Middle frontal gyrus (tissue), 1 donor: ENCODE data around the gene ERVW-1.
"Not testable (repeated sequence)": the region's sequence is repeated elsewhere in the genome, so short reads cannot be mapped to it uniquely, and the experiment has no call there.

ENCODE experiments used
- DNase-seq: peaks from one replicate; pipeline ENCODE4 v3.0.0-alpha.2; 2015; ENCODE audit warnings: low spot score; ENCODE audit errors: extremely low spot score

Gene ERVW-1

GRCh38 chr7:92475261-92475770, 2.4 kb downstream of the ERVW-1 start:
- not testable (repeated sequence) for DNase-seq

DNA sequence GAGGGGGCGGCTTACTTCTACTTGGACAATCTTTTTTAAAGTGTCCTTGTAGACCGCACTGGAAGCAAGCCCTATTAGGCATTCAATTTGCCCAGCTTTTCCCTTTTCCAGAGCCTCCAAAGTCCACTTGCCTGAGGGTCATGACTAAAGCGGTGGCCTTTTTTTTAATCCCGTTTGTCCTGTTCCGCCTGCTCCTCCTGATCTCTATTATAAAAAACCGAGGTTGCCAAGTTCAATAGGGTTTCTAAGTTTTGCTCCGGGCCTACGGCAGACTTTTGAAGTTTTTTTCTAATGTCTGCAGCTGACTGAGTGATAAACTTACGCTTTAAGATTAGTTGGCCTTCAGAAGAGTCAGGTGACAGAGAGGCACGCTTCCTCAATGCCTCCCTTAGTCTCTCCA, 3.8 kb downstream of the ERVW-1 start:
- DNase-seq: not testable (repeated sequence)

DNA sequence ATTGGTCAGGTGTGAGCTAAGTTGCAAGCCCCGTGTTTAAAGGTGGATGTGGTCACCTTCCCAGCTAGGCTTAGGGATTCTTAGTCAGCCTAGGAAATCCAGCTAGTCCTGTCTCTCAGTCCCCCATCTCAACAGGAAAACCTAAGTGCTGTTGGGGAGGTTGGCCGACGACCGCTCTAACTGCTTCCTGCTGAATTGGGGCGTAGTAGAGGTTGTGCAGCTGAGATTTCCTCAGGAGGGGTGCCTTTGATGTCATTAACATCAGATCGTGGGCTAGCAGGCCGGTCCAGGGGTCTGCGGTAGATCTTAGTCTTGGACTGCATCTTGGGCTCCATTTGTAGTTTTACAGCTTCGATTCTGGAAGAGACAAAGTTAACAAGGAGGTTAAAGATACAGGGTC, 9.2 kb downstream of the ERVW-1 start:
- not testable (repeated sequence) for DNase-seq

DNA sequence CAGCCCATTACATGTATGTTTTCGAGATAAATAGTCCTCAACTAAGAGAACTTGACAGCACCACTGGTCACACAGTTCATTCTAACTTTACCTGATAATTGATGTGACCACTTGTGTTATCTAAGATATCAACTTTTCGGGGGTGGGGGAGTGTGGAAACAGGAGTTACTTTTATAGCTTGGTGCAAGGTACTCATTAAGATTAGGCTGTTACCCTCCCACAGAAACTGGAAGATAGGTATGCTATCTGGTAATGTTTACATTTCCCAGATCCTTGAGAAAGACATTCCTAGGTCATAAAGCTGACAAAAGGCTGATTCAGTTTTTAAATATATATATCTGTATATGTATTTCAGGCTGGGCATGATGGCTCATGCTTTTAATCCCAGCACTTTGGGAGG, 11.1 kb downstream of the ERVW-1 start:
- DNase-seq: no peak

- no peak for DNase-seq
Observed at GRCh38 chr7:92464515-92464914, 13.2 kb downstream of the ERVW-1 start.

DNA sequence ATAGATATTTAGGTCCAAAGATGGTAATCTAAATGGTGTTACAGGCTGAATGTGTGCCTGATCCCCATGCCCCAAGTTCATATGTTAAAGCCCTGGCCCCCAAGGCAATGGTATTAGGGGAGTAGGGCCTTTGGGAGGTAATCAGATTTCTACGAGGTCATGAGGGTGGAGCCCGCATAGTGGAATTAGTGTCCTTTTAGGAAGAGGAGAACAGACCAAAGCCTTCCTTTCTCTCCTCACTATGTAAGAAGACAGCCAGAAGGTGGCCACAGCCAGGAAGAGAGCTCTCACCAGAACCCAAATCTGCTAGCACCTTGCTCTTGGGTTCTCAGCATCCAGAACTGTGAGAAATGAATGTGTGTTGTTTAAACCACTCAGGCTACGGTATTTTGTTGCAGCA, 15.2 kb downstream of the ERVW-1 start:
- DNase-seq: no peak

- no peak for DNase-seq
Observed at GRCh38 chr7:92461027-92462003, 16.4 kb downstream of the ERVW-1 start.

- DNase-seq: no peak
Observed at GRCh38 chr7:92460510-92460909, 17.2 kb downstream of the ERVW-1 start.

DNA sequence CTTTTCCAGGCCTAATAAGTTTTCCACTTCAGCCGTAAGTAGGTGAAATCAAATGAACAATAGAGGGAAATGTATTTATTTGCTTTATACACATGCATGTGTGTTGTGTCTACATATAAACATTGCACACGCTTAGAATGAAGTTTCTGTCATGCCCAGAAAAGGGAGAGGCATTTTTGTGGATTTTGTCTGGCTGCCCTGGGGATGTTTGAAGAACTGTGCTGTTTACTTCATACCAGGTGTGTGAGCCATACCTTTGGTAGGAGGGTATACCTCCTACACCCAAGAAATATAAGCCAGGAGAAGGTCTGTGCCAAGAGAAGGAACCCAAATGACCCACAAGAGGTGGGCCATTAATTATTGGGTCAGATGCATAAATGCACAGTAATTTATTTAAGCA, 17.6 kb downstream of the ERVW-1 start:
- DNase-seq: no peak

- no peak for DNase-seq
Observed at GRCh38 chr7:92456236-92456635, 21.5 kb downstream of the ERVW-1 start.

- DNase-seq: no peak
Observed at GRCh38 chr7:92451645-92452044, 26.1 kb downstream of the ERVW-1 start.

- DNase-seq: no peak
Observed at GRCh38 chr7:92448205-92448747, 29.5 kb downstream of the ERVW-1 start.

GRCh38 chr7:92447345-92448204, 30.2 kb downstream of the ERVW-1 start, which contains the start of gene GATAD1:
GATAD1 (plus strand) TSS chr7:92447482; CDS start chr7:92447730, 248 bp downstream.
- peak; percentile 93 for DNase-seq

DNA sequence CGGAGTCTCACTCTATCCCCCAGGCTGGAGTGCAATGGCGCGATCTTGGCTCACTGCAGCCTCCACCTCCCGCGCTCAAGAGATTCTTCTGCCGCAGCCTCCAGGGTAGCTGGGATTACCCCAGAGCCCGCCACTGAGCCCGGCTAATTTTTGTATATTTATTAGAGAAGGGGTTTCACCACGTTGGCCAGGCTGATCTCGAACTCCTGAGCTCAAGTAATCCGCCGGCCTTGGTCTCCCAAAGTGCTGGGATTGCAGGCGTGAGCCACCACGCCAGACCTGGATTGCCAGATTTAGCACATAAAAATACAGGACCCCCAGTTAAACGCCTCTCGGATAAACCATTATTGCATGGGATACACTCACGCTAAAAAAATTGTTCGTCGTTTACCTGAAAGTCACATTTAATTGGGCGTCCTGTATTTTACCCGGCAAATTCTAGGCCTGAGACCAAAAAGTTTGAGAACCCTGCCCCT, 30.8 kb downstream of the ERVW-1 start:
- DNase-seq: no peak

GRCh38 chr7:92442720-92443119, 35.0 kb downstream of the ERVW-1 start:
- not testable (repeated sequence) for DNase-seq

DNA sequence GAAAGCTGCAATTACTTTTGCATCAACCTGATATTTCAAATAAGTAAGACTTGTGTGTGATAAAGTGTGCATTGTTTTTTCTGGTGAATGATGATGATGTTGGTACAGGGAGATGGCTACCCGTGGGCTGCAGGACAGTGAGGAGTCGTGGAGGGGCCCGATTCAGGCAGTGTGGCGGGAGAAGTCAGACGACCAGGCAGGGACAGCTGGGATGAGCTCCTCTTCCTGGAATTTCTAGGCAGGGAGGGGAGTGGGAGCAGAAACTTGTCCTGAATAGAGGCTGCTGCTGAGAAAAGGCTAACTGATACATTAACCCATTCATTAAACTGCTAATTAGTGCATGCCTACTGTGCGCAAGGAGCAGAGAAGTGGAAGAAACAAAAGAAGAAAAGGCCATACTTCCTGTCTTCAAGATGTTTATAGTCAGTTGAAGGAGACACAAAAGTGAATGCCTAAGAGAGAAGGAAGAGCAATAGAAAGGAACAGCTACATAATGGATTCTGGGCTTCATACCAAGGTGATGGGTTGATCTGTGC, 39.7 kb downstream of the ERVW-1 start:
- DNase-seq: no peak

DNA sequence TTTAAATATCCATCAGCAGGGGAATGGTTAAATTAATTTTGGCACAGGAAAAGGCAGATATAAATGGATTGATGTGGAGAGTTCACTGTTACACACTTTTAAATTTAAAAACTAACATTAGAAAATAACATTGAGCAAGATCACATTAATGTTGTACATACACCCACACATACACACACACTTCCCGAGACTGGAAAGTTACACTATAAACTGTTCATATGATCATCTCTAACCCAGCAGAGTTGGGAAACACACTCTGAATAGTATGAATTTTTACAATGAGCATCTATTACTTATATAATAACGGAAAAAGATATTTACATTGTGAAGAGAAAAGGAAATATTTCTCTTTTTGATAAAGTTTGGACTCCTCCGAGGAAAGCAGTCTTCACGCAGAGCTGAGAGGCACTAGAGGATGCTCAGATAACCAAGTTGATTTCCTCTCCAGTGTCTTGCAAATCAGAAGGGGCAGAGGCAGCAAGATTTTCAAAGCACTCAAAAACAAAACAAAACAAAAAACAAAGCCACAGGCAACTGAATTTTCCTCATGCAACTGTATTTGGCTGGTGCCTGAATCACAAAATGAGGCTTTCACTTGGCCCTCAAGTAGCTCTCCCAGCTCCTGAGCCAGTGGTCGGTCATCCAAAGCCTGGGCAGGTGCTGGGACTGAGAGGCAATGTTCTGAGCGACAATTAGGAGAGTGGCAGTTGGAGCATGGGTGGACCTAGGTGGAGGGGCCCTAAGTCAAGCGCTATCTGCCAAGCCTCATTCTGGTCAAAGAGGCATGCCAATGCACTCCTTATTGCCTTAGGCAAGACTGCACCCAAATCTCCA, 40.9 kb downstream of the ERVW-1 start:
- DNase-seq: no peak

GRCh38 chr7:92435542-92435941, 42.2 kb downstream of the ERVW-1 start:
- DNase-seq: no peak

DNA sequence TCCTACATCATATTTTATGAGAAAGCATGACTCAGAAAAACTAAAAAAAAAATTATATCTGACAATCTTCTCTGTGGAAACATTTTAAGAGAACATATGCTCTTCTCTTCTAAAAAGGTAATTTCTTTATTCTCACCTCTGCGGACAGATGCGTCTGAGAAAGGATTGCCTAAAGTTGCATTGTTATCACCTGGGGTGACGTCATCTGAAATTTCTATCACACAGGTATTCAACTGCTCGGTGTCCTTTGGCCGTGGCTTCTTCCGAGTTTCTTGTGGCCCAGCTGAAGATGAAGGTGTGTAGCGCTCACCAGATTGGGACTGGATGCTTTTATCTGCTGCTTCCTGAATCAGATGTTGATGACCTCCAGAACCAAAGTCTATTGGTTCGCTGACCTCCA, 44.7 kb downstream of the ERVW-1 start:
- no peak for DNase-seq

DNA sequence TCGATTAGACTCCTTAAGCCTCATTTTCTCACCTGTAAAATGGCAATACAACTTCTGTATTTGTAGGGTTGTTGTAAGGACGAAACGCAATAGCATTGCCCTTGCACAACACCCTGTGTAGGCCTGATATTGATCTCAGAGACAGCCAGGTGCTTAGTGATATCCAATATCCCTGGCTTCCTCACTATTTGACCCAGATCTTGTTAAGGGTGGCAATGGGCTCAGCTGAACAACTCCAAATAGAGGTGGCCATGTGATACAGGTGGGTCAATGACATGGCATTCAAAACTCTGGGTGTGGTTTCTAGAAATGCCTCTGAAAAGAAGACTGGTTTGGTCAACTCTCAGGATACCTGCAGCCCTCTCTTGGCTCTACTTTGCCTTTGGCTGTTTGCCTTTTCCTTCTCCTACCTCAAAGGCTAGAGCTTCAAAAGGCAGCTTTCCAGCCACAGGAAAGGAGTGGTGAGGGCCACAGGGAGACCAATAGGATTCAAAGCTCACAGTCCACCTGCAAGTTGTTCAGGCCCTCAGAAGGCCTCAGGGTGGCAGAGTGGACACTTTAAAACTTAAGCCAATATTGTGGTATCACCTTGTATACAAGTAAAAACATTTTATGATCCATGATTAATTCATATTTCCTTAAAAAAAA, 45.3 kb downstream of the ERVW-1 start:
- no peak for DNase-seq
